HL-60 (cell line): ENCODE results near the gene TSPAN33.
"Not testable (repeated sequence)": the region's sequence is repeated elsewhere in the genome, so short reads cannot be mapped to it uniquely, and the experiment has no call there.

Experiments
- CTCF ChIP-seq: IDR thresholded peaks from one replicate; pipeline ENCODE4 v1.5.1; 2011; ENCODE audit warnings: low read length, control low read depth, inconsistent platforms; ENCODE audit not compliant: insufficient read depth
- GABPA ChIP-seq: IDR thresholded peaks from 2 replicates; pipeline ENCODE4 v1.6.1; 2012; ENCODE audit warnings: low read depth
- POLR2AphosphoS5 ChIP-seq: IDR thresholded peaks from 2 replicates; pipeline ENCODE4 v1.6.1; 2012; ENCODE audit warnings: low read depth
- REST ChIP-seq: IDR thresholded peaks from 2 replicates; pipeline ENCODE4 v1.6.1; 2012; ENCODE audit warnings: low read depth; ENCODE audit not compliant: insufficient replicate concordance

GRCh38 chr7:129121501-129122077, 22.9 kb upstream of the TSPAN33 start:
- not testable (repeated sequence) for TF ChIP-seq CTCF, POLR2AphosphoS5, GABPA, REST
